Hematopoietic multipotent progenitor cell treated with erythropoietin and hydrocortisone succinate and interleukin-3 and kit ligand, for 4 days (in vitro differentiated cells): Measurements from ENCODE around the gene SPEM1.

Source experiments
- DNase-seq: peaks from one replicate; pipeline ENCODE4 v3.0.0-alpha.2; 2015

Gene SPEM1

DNA sequence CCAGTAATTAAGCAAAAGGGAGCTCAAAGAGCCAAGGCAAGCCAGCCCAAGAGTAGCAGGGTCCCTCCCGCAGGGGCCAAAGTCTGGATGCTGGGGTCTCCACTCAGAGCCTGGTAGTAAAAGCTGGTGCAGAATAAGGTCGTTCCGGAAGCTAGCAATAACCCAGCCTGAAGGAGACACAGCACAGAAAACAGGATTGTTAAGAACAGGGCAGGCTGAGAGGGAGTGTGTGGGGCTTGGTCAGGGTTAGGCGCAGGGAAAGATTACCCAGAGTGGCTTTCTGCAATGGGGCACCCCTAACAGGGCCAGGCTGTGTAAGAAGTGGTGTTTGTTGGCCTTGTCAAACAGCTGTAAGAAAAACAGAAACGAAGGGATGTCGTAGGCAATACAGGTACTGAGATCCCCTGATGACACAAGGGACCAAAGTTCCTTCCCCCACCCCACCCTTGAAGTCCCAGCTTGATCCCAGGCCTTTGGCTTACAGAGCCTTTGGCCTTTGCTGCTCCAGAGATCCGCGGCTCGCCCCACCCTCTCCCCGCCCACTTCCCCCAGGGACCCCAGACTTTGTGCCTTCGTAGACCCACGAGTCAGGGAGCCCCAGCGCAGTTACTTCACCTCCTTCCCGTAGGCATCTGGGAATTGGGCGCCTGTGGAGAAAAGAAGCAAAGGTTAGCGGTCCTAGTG is 16.9 kb upstream of the SPEM1 start:
- DNase-seq, result peak; percentile 64

DNA sequence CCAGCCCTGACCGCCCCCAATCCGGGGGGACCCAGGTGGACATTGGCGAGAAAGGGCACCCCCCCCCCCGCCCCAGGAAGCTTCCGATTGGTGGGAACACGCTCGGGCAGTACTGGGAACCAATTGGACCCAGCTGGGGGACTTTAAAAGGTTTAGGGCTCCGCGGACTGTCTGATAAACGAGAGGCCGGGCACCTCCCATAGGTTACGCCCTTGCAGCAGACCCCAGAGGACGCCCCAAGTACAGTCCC is 16.5 kb upstream of the SPEM1 start:
- peak; percentile 91 for DNase-seq

DNA sequence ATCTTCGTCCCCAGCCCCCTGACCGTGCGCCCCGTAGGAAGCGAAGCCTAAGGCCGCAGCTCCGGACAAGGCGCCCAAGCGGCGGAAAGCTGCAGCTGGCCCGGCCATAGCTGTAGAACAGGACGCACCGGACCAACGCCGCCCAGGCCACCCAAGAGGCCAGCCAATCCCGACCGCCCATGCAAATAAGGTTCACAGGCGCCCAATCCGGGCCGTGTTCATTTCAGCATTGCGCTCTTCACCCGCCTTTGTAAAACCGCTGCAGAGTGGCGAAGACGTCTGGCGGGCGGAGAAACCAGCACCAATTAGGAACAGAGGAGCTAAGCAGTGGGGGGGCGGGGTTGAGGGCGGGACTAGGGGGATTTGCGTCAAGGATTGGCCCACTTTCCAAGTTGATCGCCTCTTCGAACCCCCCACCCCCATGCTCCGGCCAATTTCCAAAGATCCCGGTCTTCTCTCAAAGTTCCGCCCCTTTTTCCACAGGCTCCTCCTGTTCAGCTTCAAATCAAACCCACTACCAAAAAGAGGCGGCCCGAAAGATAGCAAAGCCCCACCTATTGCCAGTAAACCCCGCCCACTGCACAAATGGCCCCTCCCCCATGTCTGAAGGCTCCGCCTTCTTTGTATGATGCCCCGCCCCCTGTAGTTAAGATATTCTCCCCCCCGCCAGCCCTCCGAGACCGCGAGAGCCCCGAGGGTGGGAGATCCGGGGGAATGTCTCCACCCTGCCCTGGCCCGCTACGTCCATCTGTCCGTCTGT is 16.0 kb upstream of the SPEM1 start, which contains the start of gene TMEM256:
TMEM256 (minus strand) TSS at position 121 of the 760 bp plus-strand sequence; CDS start at position 108, 13 bp downstream.
- peak; percentile 100 for DNase-seq

DNA sequence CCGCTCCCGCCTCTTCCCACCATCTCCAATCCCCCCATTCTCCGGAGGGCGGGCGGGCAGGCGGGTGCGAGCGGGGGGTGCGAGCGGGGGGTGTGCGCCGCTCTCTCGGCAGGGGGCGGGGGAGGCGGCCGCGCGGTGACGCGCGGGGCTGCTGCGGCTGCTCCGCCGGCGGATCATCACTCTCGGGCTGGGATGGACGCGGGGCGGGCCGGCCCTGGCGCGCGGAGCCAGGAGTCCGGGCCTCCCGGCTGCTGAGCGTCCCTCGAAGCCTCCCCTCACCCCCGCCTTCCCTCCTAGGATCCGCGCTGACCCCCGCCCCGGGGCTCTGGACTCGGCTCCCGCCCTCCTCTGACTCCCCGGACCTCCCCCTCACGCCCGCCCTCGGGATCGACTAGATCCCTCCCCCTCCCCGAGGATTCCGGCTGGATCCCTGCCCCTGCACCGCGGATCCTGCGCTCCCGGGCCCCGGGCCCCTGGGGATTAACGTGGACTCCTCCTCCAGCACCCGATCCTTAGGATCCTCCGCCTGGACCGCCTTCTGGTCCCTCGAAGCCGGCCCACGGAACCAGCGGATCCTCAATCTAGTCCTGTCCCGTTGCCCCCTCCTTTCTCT is 15.3 kb upstream of the SPEM1 start:
- no peak for DNase-seq

DNA sequence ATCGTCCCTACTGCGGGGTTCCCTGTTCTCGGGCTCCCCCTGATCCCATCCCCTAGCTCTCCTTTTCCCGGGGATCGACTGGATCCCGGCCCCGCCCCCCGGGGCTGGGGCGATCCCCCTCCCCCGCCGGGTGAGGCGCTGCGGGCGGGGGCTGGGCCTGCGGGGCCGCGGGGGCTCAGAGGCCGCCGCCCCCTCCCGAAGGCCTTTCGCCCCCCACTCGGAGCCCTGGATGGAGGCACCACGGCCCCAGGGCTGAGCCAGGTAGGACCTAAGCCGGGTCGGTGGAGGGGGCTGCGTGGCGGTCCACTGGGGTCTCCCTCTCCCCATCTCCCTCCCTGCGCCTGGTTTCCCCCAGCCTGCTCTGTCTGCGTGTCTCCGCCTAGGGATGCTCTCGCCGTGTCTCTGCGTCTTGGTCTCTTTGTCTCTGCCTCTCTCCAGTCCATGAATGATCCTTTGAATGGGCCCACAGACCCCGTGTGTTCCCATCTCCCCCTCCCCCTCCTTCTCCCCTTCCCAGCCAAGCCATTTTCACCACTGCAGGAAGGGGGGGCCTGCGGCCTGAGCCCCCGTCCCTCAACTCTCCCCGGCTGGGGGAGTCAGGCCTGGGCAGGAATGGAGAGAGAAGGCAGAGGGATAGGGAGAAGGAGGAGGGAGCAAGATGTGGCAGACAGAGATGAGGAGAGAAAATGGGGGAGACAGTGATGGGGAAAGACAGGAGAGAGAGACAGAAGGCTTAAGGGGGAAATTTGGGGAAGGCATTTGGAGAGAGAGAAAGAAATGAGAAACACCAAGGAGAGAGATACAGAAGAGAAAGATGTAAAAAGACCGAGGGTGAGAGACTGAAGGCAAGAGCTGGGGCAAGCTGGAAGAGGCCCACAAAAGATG is 14.5 kb upstream of the SPEM1 start:
- no peak for DNase-seq

DNA sequence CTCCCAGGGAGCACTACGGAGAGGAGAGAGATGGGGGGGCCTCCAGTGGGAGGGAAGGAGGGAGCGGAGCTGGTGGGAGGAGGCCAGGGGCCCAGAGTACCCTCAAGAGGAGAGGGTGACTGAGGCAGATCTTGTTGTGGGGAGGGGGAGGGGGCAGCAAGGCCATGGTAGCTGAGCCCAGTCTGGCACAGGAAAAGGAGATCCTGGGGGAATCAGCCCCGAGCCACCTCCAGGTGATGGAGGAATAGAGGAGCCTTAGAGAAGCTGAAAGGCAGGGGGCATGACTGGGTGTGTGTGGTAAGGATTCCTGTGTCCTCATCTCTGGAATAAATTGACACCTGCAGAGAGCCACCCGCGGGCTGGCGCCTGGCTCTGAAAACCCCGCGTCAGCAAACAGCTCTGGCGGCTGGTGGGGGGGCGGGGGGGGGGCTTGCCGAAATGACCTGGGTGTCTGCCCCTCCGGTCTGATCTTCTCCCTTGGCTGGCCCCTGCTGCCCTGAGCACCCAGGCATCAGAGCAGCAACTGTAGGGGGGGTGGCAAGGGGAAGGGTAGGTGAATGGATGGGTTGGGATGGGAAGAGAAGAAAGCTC is 13.8 kb upstream of the SPEM1 start:
- no peak for DNase-seq

DNA sequence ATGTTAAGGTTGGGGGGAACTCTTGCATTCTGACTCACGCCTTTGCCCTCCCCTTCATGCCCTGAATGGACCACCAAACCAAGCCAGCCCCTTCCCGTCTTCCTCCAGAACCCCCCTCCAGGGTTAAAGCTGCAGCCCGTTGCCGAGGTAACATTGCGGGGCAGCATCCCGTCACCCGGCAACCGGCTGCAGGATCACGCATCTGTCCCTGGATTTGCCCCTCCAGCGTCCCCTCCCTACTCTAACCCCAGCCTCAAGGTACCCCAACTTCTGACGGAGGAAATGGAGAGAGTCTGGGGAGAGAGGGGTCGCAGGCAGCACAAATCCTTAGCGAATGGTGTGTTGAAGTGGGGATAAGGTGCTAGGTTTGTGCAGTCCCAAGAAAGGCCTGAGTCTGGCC is 13.0 kb upstream of the SPEM1 start:
- no peak for DNase-seq

DNA sequence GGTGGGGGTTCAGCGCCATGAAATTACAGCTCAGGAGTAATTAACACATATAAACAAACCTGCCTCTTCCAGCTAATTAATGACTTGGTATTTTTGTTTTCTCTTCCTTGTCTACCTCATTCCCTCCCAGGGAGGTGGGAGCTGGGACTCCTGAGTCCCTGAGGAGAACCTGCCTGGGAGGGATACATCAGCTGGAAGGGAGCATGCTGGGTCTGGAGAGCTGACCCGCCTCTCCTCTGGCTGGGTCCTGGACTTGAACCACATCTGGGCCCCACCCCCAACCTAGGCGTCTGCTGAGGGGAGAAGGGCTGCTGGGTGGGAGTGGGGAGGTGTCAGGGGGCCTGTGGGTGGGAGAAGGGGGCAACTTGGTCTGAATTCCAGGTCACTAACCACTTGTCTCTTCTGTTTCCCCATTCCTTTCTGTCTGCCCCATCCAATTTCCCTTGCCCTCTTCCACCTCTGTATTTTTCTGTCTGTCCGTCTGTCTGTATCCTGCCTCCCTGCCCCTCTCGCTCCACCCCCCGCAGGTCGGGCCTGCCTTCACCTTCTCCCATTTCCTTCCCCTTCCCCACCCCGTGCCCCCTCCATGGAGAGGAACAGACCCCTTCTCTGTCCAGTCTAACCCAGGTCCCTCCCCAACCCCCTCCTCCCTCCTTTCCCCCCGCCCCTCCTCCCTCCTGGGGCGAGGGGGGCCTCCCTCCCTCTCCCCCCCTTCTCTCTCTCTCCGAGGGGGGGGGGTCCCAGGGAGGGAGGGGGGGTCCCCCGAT is 12.5 kb upstream of the SPEM1 start, which contains the start of gene NLGN2:
NLGN2 (plus strand) TSS at position 361 of the 767 bp plus-strand sequence. CDS start 411 bp downstream, outside the sequence.
- no peak for DNase-seq

DNA sequence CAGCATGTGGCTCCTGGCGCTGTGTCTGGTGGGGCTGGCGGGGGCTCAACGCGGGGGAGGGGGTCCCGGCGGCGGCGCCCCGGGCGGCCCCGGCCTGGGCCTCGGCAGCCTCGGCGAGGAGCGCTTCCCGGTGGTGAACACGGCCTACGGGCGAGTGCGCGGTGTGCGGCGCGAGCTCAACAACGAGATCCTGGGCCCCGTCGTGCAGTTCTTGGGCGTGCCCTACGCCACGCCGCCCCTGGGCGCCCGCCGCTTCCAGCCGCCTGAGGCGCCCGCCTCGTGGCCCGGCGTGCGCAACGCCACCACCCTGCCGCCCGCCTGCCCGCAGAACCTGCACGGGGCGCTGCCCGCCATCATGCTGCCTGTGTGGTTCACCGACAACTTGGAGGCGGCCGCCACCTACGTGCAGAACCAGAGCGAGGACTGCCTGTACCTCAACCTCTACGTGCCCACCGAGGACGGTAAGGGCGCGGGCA is 11.8 kb upstream of the SPEM1 start:
- peak; percentile 38 for DNase-seq

DNA sequence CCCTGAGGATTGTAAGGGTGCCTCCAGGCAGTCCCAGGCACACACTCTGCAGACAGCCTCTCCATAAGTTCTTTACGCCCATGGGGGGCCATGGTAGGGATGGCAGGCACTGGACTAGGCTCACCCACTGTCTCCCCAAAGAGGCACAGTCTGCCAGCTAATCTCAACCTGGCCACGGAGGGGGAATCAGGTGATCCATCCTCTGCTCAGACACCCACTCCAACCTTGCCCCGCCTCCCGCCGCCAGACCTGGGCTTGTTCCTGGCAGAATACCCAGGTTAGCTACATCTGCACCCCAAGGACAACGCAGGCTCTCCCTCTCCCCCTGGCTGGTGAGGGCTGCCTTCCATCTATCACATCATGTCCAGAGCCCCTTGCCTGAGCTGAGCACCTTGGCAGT is 11.3 kb upstream of the SPEM1 start:
- no peak for DNase-seq

DNA sequence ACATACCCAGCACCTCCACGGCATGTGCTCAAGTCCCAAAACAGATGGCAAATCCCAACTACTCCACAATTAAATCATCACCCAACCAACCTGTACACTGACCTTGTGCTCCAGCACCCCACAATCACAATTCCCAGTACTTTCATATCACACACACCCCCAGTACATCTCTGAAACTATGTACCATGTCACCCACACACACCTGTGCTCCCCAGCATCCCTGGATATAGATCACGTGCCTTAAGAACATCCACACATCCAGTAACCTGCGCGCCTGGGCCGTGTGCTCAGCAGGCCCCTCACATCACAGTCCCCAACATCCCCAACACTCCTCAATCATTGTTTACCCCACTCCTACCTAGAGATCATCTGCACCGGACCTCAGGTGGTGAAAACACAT is 10.4 kb upstream of the SPEM1 start:
- DNase-seq, result no peak

DNA sequence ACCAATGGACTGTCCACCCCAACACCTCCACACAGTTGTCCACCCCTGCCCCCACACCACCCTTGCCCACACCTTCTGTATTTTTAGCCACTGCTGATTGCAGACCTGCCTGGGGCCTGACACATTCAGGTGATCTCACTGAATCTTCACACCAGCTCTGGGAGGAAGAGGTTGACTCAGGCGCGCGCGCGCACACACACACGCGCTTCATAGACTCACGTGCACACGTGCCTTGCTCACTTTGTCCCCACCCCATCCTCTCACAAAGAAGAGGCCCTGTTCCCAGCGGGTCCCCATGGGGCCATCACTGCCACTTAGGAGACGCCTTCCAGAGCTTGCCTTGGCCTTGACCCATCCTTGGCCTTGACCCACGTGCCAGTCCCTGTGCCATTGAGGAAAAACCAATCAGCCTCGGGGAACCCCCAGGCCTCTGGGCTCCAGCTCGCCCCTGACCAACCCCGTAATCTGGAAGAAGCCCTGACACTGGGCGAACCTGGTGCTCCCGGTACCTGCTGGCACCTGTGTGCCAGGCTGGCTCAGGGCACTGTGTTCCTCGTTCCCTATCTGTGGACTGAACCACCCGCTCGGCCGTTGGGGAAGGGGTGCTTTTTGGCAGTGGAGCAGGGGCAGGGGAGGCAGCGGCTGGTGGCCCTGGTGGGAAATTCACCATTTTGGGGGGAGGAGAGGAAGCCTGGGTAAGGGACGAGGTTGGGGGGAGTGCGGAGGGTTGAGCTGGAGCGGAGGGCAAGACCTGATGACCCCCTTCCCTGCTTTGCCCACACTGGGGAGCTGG is 9.3 kb upstream of the SPEM1 start:
- no peak for DNase-seq

DNA sequence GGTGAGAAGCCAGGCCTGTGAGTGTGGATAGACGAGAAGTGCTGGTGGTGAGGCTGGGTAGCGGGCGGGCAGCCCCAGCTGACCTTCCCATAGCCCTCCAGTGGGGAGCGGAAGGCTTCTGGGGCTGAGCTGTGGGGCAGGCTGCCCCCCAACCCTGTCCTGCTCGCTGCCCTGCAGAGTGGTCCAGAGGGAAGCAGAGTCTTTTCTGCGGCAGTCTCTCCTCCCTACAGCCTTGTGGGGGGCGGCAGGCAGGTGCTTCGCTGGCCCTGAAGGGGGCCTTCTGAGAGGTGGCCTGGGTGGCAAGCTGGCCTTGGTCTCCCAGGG is 8.7 kb upstream of the SPEM1 start:
- DNase-seq, result no peak

DNA sequence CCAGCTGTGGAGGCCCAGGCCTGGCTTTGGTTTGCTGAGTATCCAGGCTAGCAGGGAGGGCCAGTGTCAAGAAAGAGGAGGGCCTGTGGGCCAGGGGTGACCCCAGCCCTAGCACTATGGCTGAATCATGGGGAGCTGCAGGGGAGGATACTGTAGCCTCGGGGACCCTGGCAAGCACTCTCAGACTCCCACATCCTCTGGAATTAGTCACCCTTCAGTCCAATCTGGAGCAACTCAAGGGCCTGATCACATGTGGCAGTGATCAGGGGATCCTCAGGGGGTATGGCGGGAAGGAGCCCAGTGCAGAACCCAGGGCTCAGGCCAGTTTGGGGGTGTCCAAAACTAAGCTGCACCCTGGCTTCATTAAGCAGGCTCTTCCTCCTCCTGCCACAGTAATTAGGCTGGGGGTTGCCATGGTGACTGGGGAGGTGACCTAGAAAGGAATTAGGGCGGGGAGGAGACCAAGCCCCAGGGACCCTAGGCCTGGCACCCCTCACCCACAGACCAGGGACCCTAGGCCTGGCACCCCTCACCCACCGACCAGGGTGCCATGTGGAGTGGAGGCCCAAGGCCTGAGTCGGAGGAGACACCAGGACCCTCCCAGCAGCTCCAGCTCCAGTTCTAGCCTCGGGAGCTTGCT is 6.7 kb upstream of the SPEM1 start:
- DNase-seq, result no peak

DNA sequence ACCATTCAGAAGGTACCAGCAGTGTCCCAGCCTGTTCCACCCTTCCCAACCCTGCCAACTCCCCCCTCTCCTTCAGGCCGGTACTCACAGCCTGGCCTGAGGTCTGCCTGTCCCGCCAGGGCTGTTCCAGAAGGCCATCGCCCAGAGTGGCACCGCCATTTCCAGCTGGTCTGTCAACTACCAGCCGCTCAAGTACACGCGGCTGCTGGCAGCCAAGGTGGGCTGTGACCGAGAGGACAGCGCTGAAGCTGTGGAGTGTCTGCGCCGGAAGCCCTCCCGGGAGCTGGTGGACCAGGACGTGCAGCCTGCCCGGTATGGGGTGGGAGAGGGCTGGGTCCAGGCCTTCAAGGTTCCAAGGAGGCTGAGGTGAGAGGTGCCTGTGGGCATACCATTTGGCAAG is 5.3 kb upstream of the SPEM1 start:
- no peak for DNase-seq

DNA sequence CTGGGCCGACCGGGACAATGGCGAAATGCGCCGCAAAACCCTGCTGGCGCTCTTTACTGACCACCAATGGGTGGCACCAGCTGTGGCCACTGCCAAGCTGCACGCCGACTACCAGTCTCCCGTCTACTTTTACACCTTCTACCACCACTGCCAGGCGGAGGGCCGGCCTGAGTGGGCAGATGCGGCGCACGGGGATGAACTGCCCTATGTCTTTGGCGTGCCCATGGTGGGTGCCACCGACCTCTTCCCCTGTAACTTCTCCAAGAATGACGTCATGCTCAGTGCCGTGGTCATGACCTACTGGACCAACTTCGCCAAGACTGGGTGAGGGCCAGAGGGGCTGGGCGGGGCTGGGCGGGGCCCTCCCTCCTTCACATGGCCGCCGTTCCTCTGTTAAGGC is 4.3 kb upstream of the SPEM1 start:
- no peak for DNase-seq

DNA sequence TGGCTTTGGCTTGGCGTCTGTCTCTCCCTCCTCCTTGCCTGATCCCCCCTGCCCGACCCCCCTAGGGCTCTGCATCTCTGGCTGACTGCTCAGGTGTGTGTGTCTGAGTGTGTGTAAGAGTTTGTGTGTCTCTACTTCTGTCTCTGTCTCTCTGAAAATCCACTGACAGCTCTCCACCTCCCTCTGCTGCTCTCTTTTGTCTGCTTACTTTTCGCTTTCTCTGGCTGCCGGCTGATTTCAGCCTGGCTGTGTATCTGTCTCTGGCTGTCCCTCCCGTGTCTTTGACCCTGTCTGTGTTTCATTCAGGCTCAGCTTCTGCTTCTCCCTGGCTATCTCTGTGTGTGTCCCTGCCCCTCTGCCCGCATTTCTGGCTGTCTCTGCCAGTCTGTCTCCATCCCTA is 3.8 kb upstream of the SPEM1 start:
- peak; percentile 30 for DNase-seq

DNA sequence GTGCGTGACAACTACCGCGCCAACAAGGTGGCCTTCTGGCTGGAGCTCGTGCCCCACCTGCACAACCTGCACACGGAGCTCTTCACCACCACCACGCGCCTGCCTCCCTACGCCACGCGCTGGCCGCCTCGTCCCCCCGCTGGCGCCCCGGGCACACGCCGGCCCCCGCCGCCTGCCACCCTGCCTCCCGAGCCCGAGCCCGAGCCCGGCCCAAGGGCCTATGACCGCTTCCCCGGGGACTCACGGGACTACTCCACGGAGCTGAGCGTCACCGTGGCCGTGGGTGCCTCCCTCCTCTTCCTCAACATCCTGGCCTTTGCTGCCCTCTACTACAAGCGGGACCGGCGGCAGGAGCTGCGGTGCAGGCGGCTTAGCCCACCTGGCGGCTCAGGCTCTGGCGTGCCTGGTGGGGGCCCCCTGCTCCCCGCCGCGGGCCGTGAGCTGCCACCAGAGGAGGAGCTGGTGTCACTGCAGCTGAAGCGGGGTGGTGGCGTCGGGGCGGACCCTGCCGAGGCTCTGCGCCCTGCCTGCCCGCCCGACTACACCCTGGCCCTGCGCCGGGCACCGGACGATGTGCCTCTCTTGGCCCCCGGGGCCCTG is 3.0 kb upstream of the SPEM1 start:
- no peak for DNase-seq

DNA sequence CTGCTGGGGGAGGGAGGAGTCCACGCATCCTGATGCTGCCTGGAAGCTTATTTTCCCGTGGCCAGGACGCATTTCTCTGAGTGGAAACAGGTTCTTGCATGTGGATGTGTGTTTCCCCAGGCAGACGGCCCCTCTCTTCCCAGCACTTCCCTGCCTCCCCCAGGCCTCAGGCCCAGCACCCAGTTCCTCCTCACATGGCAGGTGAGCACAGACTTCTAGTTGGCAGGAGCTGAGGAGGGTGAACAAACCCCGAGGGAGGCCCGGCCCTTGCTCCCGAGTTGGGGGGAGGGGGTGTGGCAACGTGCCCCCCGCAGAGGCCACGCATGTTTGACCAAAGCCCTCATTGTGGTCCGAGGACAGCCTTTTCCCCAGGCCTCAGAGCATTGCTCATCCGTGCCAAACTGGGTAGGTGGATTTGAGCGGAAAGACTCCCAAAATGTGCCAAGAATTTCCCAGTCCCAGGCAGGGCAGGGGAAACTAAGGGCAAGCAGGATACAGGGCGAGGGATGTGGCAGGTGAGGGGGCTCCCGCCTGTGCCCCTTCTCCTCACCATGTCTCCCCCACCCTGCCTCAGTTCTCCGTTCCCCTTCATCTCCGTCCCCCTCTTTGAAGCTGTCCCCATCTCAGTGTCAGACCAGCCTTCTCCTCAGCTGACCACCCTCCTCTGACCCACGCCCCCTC is 1.5 kb upstream of the SPEM1 start:
- DNase-seq, result no peak

DNA sequence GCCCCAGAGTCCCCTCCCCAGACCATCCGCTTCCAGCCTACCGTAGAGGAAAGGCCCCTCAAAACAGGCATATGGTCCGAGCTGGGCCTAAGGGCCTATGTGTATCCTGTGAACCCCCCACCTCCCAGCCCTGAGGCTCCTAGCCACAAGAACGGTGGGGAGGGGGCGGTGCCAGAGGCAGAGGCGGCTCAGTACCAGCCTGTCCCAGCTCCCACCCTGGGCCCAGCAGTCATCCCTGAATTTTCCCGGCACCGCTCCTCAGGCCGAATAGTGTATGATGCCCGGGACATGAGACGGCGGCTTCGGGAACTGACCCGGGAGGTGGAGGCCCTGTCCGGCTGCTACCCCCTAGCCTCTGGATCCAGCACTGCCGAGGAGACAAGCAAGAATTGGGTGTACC is 1.1 kb downstream of the SPEM1 start:
- no peak for DNase-seq
